ENCODE measurements around the gene EPHB1.

GRCh38 chr3:134849561-134849960, 54.5 kb downstream of the EPHB1 start:
- TF ChIP-seq YY1 (IDR thresholded peaks at IDR 0.05; ENCODE audit: insufficient read depth, insufficient read length) (no peak), ZNF274 (IDR thresholded peaks at IDR 0.05; ENCODE audit: low read depth, low read length) (no peak), SUZ12 (IDR thresholded peaks at IDR 0.05; ENCODE audit: extremely low read depth, insufficient read depth, insufficient read length) (no peak)

Measured in NT2/D1 (cell line).